Measurements from ENCODE around the gene CMSS1.

The CMSS1 gene

DNA sequence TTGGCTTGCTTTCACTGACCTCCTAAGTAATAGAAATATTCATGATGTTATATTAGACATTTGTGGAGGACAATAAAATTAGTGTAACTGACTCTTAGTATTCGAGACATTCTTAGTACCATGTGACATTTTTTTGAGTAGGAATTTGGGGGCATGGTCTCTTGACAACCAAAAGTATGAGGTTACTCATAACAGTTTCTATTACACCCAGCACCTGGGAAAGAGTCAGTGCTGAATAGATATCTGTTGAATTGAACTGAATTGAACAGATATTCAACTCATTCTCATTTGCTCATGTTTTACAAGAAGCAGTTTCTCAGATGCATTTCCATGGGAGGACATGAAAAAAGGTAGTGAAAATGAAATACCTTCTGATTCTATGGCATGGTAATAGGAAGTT is 84.4 kb downstream of the CMSS1 start:
- Histone ChIP-seq H2AFZ (ENCODE audit: low read length) (no peak overlapping the region), H3F3A (ENCODE audit: insufficient read depth, low read length) (no peaks in the 10 kb centered on the region), H3K9me3 (ENCODE audit: low read length) (no peaks in the 10 kb centered on the region), H3K9ac (ENCODE audit: low read length) (no peak overlapping the region), H3K79me2 (ENCODE audit: insufficient read depth, low read length) (no peaks in the 10 kb centered on the region; the same call in 1 of the 2 replicates), H3K36me3 (ENCODE audit: insufficient read depth, low read length) (no peaks in the 10 kb centered on the region), H3K27ac (ENCODE audit: low read depth, low read length, poor library complexity, severe bottlenecking) (no peak overlapping the region), H3K27me3 (ENCODE audit: insufficient read depth, low read length) (no peaks in the 10 kb centered on the region), H3K4me3 (ENCODE audit: low read depth, low read length, poor library complexity, severe bottlenecking) (no peak overlapping the region), H3K9me2 (ENCODE audit: low read depth, low read length) (no peaks in the 10 kb centered on the region), H4K20me1 (ENCODE audit: insufficient read depth, low read length) (no peaks in the 10 kb centered on the region), H3K4me2 (ENCODE audit: low read length) (no peak overlapping the region), H3K4me1 (ENCODE audit: insufficient read depth, low read length, severe bottlenecking) (no peaks in the 10 kb centered on the region)
- no peak for TF ChIP-seq EZH2 (IDR thresholded peaks at IDR 0.05; ENCODE audit: borderline replicate concordance, low read length)
- TF ChIP-seq, protein P1, sequence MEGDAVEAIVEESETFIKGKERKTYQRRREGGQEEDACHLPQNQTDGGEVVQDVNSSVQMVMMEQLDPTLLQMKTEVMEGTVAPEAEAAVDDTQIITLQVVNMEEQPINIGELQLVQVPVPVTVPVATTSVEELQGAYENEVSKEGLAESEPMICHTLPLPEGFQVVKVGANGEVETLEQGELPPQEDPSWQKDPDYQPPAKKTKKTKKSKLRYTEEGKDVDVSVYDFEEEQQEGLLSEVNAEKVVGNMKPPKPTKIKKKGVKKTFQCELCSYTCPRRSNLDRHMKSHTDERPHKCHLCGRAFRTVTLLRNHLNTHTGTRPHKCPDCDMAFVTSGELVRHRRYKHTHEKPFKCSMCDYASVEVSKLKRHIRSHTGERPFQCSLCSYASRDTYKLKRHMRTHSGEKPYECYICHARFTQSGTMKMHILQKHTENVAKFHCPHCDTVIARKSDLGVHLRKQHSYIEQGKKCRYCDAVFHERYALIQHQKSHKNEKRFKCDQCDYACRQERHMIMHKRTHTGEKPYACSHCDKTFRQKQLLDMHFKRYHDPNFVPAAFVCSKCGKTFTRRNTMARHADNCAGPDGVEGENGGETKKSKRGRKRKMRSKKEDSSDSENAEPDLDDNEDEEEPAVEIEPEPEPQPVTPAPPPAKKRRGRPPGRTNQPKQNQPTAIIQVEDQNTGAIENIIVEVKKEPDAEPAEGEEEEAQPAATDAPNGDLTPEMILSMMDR (IDR thresholded peaks at IDR 0.05; ENCODE audit: low read length), result no peak

DNA sequence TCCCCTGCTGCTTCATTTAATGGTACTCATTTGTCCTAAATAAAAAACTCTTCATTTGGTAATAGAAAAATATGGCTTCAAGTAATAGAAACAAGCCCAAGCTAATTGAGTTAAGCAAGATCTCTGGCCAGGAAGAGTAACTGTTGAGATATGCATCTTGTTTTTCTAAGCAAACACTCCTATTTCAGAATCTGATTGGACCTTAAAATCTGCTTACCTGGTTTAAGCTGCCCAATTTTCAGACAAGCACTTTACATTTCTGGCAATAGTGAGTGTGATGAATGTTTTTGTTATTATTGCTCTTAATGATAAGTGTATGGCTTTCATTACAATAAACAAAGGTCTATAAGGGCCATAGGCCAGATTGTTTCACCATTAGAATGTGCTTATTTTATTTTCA is 86.2 kb downstream of the CMSS1 start:
- Histone ChIP-seq H3K79me2 (ENCODE audit: insufficient read depth, low read length) (no peaks in the 10 kb centered on the region; the same call in 1 of the 2 replicates), H3K27me3 (ENCODE audit: insufficient read depth, low read length) (no peaks in the 10 kb centered on the region), H2AFZ (ENCODE audit: low read length) (no peak overlapping the region), H3K27ac (ENCODE audit: low read depth, low read length, poor library complexity, severe bottlenecking) (no peak overlapping the region), H3K9me3 (ENCODE audit: low read length) (no peaks in the 10 kb centered on the region), H3F3A (ENCODE audit: insufficient read depth, low read length) (no peaks in the 10 kb centered on the region), H3K36me3 (ENCODE audit: insufficient read depth, low read length) (no peaks in the 10 kb centered on the region), H3K4me3 (ENCODE audit: low read depth, low read length, poor library complexity, severe bottlenecking) (no peak overlapping the region), H3K4me2 (ENCODE audit: low read length) (no peak overlapping the region), H3K4me1 (ENCODE audit: insufficient read depth, low read length, severe bottlenecking) (no peaks in the 10 kb centered on the region), H3K9ac (ENCODE audit: low read length) (no peak overlapping the region), H4K20me1 (ENCODE audit: insufficient read depth, low read length) (no peaks in the 10 kb centered on the region), H3K9me2 (ENCODE audit: low read depth, low read length) (no peaks in the 10 kb centered on the region)
- TF ChIP-seq, protein P1 (IDR thresholded peaks at IDR 0.05; ENCODE audit: low read length), result no peak
- no peak for TF ChIP-seq EZH2 (IDR thresholded peaks at IDR 0.05; ENCODE audit: borderline replicate concordance, low read length)

DNA sequence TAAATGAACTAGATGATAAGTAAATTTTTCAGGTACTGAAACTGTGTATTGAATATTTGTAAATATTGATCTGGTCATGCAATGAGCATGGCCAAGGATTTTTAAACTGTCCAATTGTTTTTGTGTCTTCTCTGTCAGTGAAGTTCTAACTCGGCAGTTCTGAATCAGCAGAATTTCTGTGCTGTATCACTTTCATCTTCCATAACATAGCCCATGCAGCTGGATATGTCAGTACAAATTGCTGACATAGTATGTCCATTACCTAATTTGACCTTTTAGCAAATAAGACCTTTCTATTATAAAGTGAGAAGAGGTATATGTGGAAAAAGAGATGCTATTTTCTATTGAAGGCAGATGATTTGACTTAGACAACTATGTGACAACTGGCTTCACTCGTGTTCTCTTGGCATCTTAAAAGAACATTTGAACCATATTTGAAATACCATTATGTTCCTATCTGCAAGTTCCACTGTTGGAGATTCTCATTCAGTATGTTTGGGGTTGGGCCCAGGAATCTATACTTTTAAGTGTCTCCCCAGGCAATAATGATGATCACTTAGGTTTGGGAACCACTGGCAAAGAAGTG is 90.4 kb downstream of the CMSS1 start:
- H3K9me3 ChIP-seq (ENCODE audit: low read length), result no peaks in the 10 kb centered on the region
- H3K4me1 ChIP-seq (ENCODE audit: insufficient read depth, low read length, severe bottlenecking), result no peaks in the 10 kb centered on the region
- no peak overlapping the region for H3K4me3 ChIP-seq (ENCODE audit: low read depth, low read length, poor library complexity, severe bottlenecking)
- H3F3A ChIP-seq (ENCODE audit: insufficient read depth, low read length), result no peaks in the 10 kb centered on the region
- no peak overlapping the region for H3K9ac ChIP-seq (ENCODE audit: low read length)
- no peak overlapping the region for H3K4me2 ChIP-seq (ENCODE audit: low read length)
- no peak overlapping the region for H3K27ac ChIP-seq (ENCODE audit: low read depth, low read length, poor library complexity, severe bottlenecking)
- no peaks in the 10 kb centered on the region for H3K27me3 ChIP-seq (ENCODE audit: insufficient read depth, low read length)
- no peaks in the 10 kb centered on the region for H4K20me1 ChIP-seq (ENCODE audit: insufficient read depth, low read length)
- H2AFZ ChIP-seq (ENCODE audit: low read length), result no peak overlapping the region
- H3K9me2 ChIP-seq (ENCODE audit: low read depth, low read length), result no peaks in the 10 kb centered on the region
- H3K36me3 ChIP-seq (ENCODE audit: insufficient read depth, low read length), result no peaks in the 10 kb centered on the region
- H3K79me2 ChIP-seq (ENCODE audit: insufficient read depth, low read length), result no peaks in the 10 kb centered on the region
- TF ChIP-seq EZH2 (IDR thresholded peaks at IDR 0.05; ENCODE audit: borderline replicate concordance, low read length), result no peak
- TF ChIP-seq, protein P1 (IDR thresholded peaks at IDR 0.05; ENCODE audit: low read length), result no peak

Measured in OCI-LY1 (cell line).